GM12865 (cell line): ENCODE measurements around the gene PTH2.

Experiments
- DNase-seq: peaks from one replicate; pipeline ENCODE4 v3.0.0; 2010; ENCODE audit warnings: low read depth
- H3K4me3 ChIP-seq: 2 replicates; pipeline ENCODE4 v1.5.1; 2011; ENCODE audit warnings: mild to moderate bottlenecking, low read depth, low read length, control low read depth
- TF ChIP-seq, protein P1 (sequence below): IDR thresholded peaks from 2 replicates; pipeline ENCODE4 v1.5.1; 2011; ENCODE audit warnings: low read length, control low read depth, low read depth, inconsistent platforms; ENCODE audit not compliant: insufficient read depth; ENCODE audit errors: missing control alignments

PTH2 gene

DNA sequence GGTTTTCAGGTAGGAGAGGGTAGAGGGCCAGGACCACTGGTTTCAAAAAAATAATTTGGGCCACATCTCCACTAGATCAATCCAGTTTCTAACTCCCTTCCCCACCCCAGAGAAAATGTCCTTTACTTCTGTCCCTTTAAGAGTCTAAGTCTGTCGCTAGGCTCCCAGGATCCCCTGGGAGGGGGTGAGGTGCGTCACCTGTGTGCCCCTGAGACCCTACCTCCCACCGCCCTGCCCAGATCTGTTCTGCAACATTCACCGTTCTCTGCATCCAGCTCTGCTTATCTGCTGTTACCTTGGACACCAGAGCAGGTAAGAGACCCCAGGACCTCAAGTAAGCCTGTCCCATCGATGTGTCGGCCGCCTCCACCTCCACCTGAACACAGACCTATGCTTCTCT is 1.9 kb upstream of the PTH2 start, which contains the start of gene GFY:
TSS of gene GFY (plus strand) at position 211 of the 400 bp plus-strand sequence. CDS start 1,043 bp downstream, outside the sequence.
- H3K4me3 ChIP-seq = no peak within 1 kb of the TSS
- TF ChIP-seq, protein P1, sequence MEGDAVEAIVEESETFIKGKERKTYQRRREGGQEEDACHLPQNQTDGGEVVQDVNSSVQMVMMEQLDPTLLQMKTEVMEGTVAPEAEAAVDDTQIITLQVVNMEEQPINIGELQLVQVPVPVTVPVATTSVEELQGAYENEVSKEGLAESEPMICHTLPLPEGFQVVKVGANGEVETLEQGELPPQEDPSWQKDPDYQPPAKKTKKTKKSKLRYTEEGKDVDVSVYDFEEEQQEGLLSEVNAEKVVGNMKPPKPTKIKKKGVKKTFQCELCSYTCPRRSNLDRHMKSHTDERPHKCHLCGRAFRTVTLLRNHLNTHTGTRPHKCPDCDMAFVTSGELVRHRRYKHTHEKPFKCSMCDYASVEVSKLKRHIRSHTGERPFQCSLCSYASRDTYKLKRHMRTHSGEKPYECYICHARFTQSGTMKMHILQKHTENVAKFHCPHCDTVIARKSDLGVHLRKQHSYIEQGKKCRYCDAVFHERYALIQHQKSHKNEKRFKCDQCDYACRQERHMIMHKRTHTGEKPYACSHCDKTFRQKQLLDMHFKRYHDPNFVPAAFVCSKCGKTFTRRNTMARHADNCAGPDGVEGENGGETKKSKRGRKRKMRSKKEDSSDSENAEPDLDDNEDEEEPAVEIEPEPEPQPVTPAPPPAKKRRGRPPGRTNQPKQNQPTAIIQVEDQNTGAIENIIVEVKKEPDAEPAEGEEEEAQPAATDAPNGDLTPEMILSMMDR = no peak
- no peak for DNase-seq

DNA sequence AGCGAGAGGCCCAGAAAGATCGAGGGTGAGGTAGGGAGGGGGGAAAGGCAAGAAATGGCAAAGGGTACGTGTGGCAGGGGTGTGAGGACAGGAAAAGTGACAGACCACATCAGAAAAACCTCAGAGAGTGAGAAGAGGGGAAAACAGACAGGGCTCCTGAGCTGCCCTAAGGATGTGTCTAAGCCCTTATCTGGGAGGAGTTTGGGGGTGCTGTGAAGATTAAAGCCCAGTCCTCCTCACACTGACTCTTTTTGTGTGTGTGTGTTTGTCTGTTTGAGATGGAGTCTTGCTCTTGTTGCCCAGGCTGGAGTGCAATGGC is 703 bp upstream of the PTH2 start:
- no peak for DNase-seq
- H3K4me3 ChIP-seq = no peak overlapping the region
- TF ChIP-seq, protein P1 = no peak

DNA sequence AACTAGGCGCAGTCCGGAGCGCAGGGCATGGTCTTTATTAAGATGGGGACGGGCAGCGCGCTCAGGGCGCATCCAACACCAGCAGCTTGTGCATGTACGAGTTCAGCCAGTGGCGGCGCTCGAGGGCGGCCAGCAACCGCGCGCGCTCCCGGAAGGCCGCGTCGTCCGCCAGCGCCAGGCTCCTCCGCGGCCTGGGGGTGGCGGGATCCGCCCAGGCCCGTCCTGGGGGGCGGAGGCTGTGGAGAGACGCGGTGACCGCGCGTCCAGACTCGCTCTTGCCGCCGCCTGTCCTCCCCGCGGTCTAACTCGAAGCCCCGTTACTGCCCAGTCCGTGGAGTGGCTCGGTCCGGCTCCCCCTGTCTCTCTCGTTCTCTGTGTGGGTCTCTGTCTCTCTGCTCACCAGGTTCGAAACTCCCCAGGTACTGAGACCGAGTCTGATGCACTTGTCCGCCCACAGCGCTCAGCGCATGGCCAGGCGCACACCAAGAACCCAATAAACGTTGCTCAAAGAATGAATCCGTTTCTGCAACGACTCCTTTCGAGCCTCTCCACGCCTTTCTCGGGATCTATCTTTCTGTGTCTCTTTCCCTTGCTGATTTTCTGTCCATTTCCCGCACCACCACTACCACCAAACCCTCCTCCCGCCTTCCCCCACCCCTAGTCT is 702 bp downstream of the PTH2 start:
- no peak overlapping the region for H3K4me3 ChIP-seq
- TF ChIP-seq, protein P1 = peak; percentile 43
- peak; percentile 38 for DNase-seq

DNA sequence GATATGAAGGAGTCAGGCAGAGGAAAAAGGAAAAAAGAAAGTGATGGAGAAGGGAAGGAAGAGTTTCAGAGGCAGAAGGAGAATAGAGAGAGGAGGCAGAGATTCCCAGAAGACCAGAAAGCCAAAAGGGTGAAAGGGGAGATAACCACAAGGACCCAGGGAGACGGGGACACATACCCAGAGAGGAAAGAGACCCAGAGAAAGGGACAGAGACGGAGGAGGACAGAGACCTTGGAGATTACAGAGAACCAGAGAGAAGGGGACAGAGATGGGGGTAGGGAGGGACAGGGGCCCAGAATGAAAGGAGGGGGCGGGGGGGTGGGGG is 1.4 kb downstream of the PTH2 start:
- TF ChIP-seq, protein P1 = no peak
- no peak for DNase-seq
- H3K4me3 ChIP-seq = no peak overlapping the region

DNA sequence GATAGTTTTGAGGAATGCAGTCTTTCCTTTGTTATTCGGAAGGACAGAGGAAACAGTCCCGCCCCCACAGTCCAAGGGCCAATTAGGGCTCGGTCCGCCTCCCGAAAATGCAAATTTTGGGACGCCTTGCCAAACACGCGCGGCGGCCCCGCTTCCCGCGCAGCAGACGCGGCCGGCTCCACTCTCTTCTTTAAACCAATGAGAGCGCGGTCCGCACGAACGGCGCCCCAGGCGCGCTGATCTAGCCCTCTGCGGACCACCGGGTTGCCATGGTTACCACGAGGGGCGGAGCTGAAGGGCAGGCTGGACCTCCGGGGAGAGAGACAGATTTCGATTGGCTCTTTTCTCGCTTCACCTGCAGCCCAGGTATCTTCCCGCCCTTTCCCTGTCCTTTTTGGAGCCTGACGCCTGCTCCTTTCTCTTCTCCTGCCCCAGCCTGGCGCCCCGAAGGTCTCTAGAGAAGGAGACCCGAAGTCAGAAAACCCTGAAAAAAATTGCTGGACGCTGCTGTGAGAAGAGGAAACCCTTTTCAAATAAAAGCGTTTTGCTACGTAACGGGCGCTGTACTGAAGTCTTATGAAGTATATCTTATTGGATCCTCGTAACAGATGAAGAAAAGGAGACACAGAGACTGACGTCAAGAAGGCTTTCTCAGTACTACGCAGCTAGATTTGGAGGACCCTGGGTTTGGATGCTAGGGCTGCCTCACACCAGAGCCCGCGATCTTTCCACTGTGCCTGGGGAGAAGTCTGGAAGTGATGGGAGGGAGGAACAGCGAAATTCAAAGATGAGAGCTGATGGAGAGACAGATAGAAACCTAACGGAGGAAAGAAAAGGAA is 2.0 kb downstream of the PTH2 start:
- no peak for DNase-seq
- no peak overlapping the region for H3K4me3 ChIP-seq

DNA sequence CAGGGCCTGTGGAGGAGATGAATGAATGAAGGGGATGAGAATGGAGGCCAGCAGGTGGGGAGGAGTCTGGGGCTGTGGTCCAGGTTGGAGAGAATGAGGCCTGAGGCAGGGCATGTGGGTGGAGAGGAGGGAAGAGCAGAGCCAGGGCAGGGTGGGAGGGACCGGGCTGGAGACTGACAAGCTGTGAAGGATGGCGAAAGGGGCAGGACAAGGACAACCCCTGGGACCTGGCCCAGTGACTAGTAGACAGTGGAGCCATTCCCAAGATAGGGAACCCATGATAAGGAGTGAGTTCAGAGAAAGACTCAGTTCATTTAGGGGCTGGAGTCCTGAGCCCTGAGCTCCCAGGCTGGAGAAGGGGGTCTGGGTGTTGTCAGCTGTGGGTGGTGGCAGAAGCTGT is 3.0 kb downstream of the PTH2 start:
- H3K4me3 ChIP-seq = no peak overlapping the region
- TF ChIP-seq, protein P1 = no peak
- no peak for DNase-seq

More for the DNA sequence above, 2.0 kb downstream of the PTH2 start:
- TF ChIP-seq, protein P1 = no peak
